Ovary (tissue), 9 donors: ENCODE results near the gene PIM1. TPM values are rescaled to one million over a fixed set of nuclear protein-coding genes. Genes with fewer than 3 reads are reported as not detected.

Source experiments
- DNase-seq, 5 donors: peaks; one replicate each; pipeline ENCODE4 v3.0.0-alpha.2; 2019 to 2020
- H3K27ac ChIP-seq, 2 donors: fragments of 200-600 bp; one replicate each; pipeline versions ENCODE4 v1.5.1 to v1.8.0; 2019 to 2022
- H3K27me3 ChIP-seq: fragments of 200-600 bp; one replicate; pipeline ENCODE4 v1.8.0; 2022
- H3K36me3 ChIP-seq: fragments of 200-600 bp; sonication (generic); one replicate; pipeline ENCODE4 v1.5.1; 2019
- H3K4me1 ChIP-seq: one replicate; pipeline ENCODE4 v1.8.1; 2013; ENCODE audit warnings: mild to moderate bottlenecking, moderate library complexity; ENCODE audit not compliant: insufficient read depth
- H3K4me3 ChIP-seq: fragments of 200-600 bp; sonication (generic); one replicate; pipeline ENCODE4 v1.5.1; 2017
- H3K9me3 ChIP-seq, 2 donors: fragments of 200-600 bp in 1 of 2; sonication (generic) in 1 of 2; one replicate each; pipeline versions ENCODE4 v1.5.1 to v1.8.1; 2013 to 2019; ENCODE audit warnings: mild to moderate bottlenecking in 1 of 2, moderate library complexity in 1 of 2
- EP300 ChIP-seq: sonication (generic); formaldehyde crosslinking; IDR thresholded peaks from one replicate; pipeline ENCODE4 v1.6.1; 2017; ENCODE audit warnings: antibody characterized with exemption
- POLR2A ChIP-seq: fragments of 450-650 bp; IDR thresholded peaks from one replicate; pipeline ENCODE4 v1.6.1; 2017; ENCODE audit warnings: antibody characterized with exemption, mild to moderate bottlenecking, moderate library complexity
- WGBS, 3 donors: extraction: QIAGEN DNeasy Blood & Tissue Kit in 1 of 3; methylation state at CpG; one replicate each; pipeline versions ENCODE4 v1.1.5 to v1.1.7; 2013 to 2017; 5-methylcytosine and 5-hydroxymethylcytosine counted together
- intact Hi-C, 4 donors: fragments of 100-400 bp; cut with DNase I; formaldehyde crosslinking; loops; one replicate each; pipeline versions ENCODE4 v1.11.0 to v1.15.1; 2022 to 2023
- polyA plus RNA-seq, 2 donors: library from polyadenylated mRNA; stranded (reverse); fragments of 200-250 nt in 1 of 2; fragments of 350-450 nt in 1 of 2; fragmentation: Illumina TruSeq in 1 of 2; extraction: RNeasy Lipid Tissue Mini Kit (QIAGEN cat#74804) in 1 of 2; gene quantifications; one replicate each; pipeline ENCODE4 v1.2.3, GENCODE V29; 2013 to 2014
- total RNA-seq, 7 donors: library from RNA; depleted of rRNA in 2 of 7; stranded (reverse); fragments of >200 nt in 2 of 7; fragmentation: NEBNext Ultra II Directional in 3 of 7; extraction: Animal tissue kit (Norgen Biotek cat#: 25700) in 3 of 7; gene quantifications; one replicate each; pipeline versions ENCODE4 v1.1.0 to v1.2.4, GENCODE V29; 2016 to 2023
- TF ChIP-seq, protein P1 (sequence below), 3 donors: fragments of 450-650 bp in 2 of 3; fragments of 200-600 bp in 1 of 3; IDR thresholded peaks; one replicate each; pipeline versions ENCODE4 v1.5.1 to v1.8.0; 2016 to 2022; ENCODE audit warnings: antibody characterized with exemption in 3 of 3, mild to moderate bottlenecking in 1 of 3
- donor health status: DM: no; HTN: no; CAD: no; lungs with moderate emphysema.
- donor health status: DM: no; HTN: no; CAD: no.
- donor health status: Bipolar disorder and iron deficiency.
- donor health status: DM: yes; HTN: yes; CAD: no.
- donor health status: DM: no; HTN: no; CAD: no.
- donor health status: DM: yes; HTN: yes; CAD: no.

Gene PIM1
- total and polyA plus RNA-seq, 9 donors = 34.2 to 135 (median 64.9) TPM

DNA sequence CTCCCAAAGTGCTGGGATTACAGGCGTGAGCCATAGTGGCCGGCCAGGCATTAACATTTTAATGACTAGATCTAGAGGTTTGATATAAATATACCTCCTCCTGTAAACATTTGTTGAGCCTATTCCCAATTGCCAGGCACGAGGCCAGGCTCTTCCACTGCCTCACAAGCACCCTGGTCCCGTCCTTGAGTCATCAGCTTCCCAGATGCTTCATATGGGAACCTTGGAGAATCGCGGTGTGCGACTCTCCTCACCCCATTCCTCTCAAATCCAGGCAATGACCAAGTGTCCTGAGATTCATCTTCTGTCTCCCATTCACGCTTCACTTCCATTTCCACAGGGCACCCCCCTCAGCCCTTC, 35.9 kb upstream of the PIM1 start:
- 85 to 96% (median 89%) methylated on average over 8 of the region's 8 CpGs for WGBS, 3 donors
- Histone ChIP-seq H3K27me3 (no peaks in the 10 kb centered on the region), H3K27ac (no peak overlapping the region), H3K4me1 (peaks cover 2% of the 10 kb centered on the region), H3K9me3 (no peaks in the 10 kb centered on the region), H3K36me3 (no peaks in the 10 kb centered on the region), H3K4me3 (no peak overlapping the region)
- TF ChIP-seq, protein P1, sequence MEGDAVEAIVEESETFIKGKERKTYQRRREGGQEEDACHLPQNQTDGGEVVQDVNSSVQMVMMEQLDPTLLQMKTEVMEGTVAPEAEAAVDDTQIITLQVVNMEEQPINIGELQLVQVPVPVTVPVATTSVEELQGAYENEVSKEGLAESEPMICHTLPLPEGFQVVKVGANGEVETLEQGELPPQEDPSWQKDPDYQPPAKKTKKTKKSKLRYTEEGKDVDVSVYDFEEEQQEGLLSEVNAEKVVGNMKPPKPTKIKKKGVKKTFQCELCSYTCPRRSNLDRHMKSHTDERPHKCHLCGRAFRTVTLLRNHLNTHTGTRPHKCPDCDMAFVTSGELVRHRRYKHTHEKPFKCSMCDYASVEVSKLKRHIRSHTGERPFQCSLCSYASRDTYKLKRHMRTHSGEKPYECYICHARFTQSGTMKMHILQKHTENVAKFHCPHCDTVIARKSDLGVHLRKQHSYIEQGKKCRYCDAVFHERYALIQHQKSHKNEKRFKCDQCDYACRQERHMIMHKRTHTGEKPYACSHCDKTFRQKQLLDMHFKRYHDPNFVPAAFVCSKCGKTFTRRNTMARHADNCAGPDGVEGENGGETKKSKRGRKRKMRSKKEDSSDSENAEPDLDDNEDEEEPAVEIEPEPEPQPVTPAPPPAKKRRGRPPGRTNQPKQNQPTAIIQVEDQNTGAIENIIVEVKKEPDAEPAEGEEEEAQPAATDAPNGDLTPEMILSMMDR (IDR thresholded peaks at IDR 0.05) = no peak
- TF ChIP-seq POLR2A (no peak), EP300 (no peak)
- intact Hi-C loops = no loop called here
- no peak for DNase-seq

DNA sequence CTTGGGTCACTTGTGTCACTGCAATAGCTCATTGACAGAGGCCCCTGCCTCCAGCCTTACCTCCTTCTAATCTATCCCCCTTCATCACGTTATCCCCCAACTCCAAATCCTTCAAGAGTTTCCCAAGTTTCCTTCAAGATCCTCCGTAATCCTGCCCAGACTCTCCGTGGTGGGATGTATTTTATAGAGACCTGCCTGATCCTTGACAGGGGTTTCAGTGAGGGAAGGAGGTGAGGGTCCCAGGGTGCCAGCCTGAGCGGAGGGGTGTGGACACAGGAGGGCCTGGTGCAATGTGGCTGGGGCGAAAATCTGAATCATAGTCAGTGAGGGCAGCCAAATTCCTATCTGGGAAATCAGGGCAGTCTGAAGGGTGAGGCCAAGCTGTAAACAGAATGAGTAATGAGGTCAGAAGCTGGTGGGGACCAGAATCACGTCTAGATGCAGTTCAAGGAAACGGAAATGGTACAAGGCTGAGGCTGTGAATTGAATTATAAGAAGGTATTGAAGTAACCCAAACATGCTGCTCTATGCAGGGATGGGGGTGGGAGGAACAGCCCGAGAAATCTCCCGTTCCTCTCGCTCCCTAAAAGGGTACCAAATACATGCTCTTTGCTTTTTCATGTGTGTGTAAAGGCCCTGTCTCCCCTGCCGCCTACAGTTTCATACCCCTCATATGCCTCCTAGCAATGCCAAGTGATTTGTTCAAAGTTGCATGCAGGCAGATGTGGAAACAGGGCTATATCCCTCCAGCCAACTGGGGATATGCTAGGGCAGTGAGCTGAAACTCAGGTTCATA, 35.4 kb upstream of the PIM1 start:
- intact Hi-C loops = no loop called here
- H3K36me3 ChIP-seq = no peaks in the 10 kb centered on the region
- H3K4me3 ChIP-seq = no peak overlapping the region
- no peaks in the 10 kb centered on the region for H3K27me3 ChIP-seq
- WGBS, 3 donors = 67 to 73% (median 68%) methylated on average over 11 of the region's 11 CpGs
- H3K9me3 ChIP-seq = no peaks in the 10 kb centered on the region
- H3K4me1 ChIP-seq = peaks cover 2% of the 10 kb centered on the region
- TF ChIP-seq, protein P1 (IDR thresholded peaks at IDR 0.05) = no peak
- TF ChIP-seq EP300 = no peak
- no peak for TF ChIP-seq POLR2A
- no peak for DNase-seq
- no peak overlapping the region for H3K27ac ChIP-seq

DNA sequence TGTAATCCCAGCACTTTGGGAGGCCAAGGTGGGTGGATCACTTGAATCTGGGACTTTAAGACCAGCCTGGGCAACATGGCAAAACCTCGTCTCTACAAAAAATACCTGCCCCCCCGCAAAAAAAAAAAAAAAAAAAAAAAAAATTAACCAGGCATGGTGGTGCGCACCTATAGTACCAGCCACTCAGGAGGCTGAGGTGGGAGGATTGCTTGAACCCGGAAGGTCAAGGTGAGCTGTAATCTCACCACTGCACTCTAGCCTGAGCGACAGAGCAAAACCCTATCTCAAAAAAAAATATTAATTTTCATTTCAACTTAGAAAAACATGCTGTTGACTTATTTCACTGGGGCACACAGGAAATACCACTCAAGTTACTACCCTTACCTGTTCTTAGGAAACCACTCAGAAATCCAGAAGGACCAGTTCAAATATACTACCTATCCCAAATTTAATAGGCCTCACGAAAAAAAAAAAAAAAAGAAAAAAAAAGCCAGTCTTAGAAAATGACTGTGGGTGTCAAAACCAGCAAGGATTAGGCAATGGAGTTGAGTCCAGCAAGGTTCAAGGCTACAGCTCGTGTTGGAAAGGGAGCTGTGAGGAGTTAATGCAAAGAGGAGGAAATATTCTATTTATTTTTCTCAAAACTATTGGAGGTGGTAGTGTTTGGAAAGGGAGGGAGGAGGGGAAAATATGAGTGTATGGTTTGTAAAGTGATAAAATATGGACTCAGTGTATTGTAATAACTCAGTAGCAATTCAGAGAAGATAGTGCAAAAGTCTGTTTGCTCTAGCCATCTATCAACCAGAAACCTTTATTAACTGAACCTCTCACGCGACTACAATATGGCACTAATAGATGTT, 33.9 kb upstream of the PIM1 start:
- DNase-seq = peak in 2 of 5 donors; percentile 5 to 60
- H3K36me3 ChIP-seq = no peaks in the 10 kb centered on the region
- WGBS, 3 donors = 61 to 65% (median 63%) methylated on average over 9 of the region's 9 CpGs
- intact Hi-C loops = no loop called here
- H3K4me1 ChIP-seq = peaks cover 2% of the 10 kb centered on the region
- H3K4me3 ChIP-seq = no peak overlapping the region
- TF ChIP-seq EP300 = no peak
- TF ChIP-seq, protein P1 (IDR thresholded peaks at IDR 0.05) = no peak
- no peak for TF ChIP-seq POLR2A
- H3K27me3 ChIP-seq = no peaks in the 10 kb centered on the region
- H3K27ac ChIP-seq = no peak overlapping the region
- H3K9me3 ChIP-seq = no peaks in the 10 kb centered on the region

DNA sequence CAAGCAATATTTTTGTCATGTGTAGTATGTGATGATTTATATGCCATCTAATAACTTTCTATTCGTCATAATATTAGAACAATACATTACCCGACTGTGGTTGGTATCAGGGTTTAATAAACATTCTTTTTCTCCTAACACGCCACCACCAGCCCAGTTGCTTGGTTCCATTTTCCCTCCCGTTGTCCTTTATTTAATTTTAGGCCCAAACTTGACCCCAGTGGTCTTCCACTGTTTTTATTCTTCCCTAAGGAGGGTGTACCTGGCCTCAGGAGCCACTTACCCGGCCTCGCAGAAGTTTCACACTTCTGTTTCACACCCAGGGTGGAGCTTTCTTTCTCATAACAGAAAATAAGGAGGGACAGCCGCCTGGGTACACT, 33.1 kb upstream of the PIM1 start:
- 79 to 87% (median 86%) methylated on average over 7 of the region's 7 CpGs for WGBS, 3 donors
- H3K36me3 ChIP-seq = no peaks in the 10 kb centered on the region
- H3K27me3 ChIP-seq = no peaks in the 10 kb centered on the region
- H3K4me3 ChIP-seq = no peak overlapping the region
- DNase-seq = no peak
- intact Hi-C loops = no loop called here
- H3K4me1 ChIP-seq = peaks cover 3% of the 10 kb centered on the region
- H3K9me3 ChIP-seq = no peaks in the 10 kb centered on the region
- no peak for TF ChIP-seq EP300
- TF ChIP-seq POLR2A = no peak
- TF ChIP-seq, protein P1 (IDR thresholded peaks at IDR 0.05) = no peak
- peak overlapping the region in 1 of 2 donors; percentile 5 for H3K27ac ChIP-seq
